Smooth muscle cell (in vitro differentiated cells): Measurements from ENCODE around the gene CROCC2. TPM values are rescaled to one million over a fixed set of nuclear protein-coding genes. Genes with fewer than 3 reads are reported as not detected.

Experiments used
- DNase-seq: peaks from one replicate; lab custom pipeline; 2025; ENCODE audit not compliant: unreplicated experiment; lab: John Stamatoyannopoulos, UW
- H2AFZ ChIP-seq: fragments of 200-600 bp; sonication (generic); 2 replicates; pipeline ENCODE4 v1.6.0; 2016; ENCODE audit warnings: antibody characterized with exemption, low read depth, mild to moderate bottlenecking
- H3F3A ChIP-seq: fragments of 200-600 bp; sonication (generic); 2 replicates; pipeline ENCODE4 v1.6.0; 2017; ENCODE audit warnings: antibody characterized with exemption, low read depth
- H3K27ac ChIP-seq: fragments of 200-600 bp; sonication (generic); 2 replicates; pipeline ENCODE4 v1.5.1; 2016; ENCODE audit warnings: low read depth, mild to moderate bottlenecking
- H3K27me3 ChIP-seq: fragments of 200-600 bp; sonication (generic); 2 replicates; pipeline ENCODE4 v1.6.1; 2016; ENCODE audit warnings: low read depth, mild to moderate bottlenecking
- H3K36me3 ChIP-seq: fragments of 200-600 bp; sonication (generic); 2 replicates; pipeline ENCODE4 v1.5.1; 2016; ENCODE audit warnings: low read depth
- H3K4me1 ChIP-seq: fragments of 200-600 bp; sonication (generic); 2 replicates; pipeline ENCODE4 v1.5.1; 2016; ENCODE audit warnings: low read depth
- H3K4me2 ChIP-seq: fragments of 200-600 bp; sonication (generic); 2 replicates; pipeline ENCODE4 v1.6.0; 2016; ENCODE audit warnings: mild to moderate bottlenecking
- H3K4me3 ChIP-seq: fragments of 200-600 bp; sonication (generic); 2 replicates; pipeline ENCODE4 v1.5.1; 2016; ENCODE audit warnings: mild to moderate bottlenecking
- H3K79me2 ChIP-seq: fragments of 200-600 bp; sonication (generic); 2 replicates; pipeline ENCODE4 v1.6.0; 2016; ENCODE audit warnings: low read depth, mild to moderate bottlenecking
- H3K9ac ChIP-seq: fragments of 200-600 bp; sonication (generic); 2 replicates; pipeline ENCODE4 v1.6.0; 2016; ENCODE audit warnings: low read depth
- H3K9me3 ChIP-seq: fragments of 200-600 bp; sonication (generic); replicated peaks from 2 replicates; pipeline ENCODE4 v1.5.1; 2016; ENCODE audit warnings: low read depth
- H4K20me1 ChIP-seq: fragments of 200-600 bp; sonication (generic); 2 replicates; pipeline ENCODE4 v1.6.0; 2016; ENCODE audit warnings: low read depth
- WGBS: methylation state at CpG from one replicate; pipeline ENCODE4 v1.1.7; 2016; ENCODE audit warnings: low lambda C conversion rate; 5-methylcytosine and 5-hydroxymethylcytosine counted together
- polyA plus RNA-seq: library from polyadenylated mRNA; unstranded; fragments of >200 nt; fragmentation: Nextera tagmentation; extraction: Ambion mirVana; gene quantifications from 2 replicates; pipeline ENCODE4 v1.2.1, GENCODE V29; 2016
- total RNA-seq: library from RNA; depleted of rRNA; stranded (reverse); fragments of >200 nt; gene quantifications from 2 replicates; pipeline ENCODE4 v1.2.3, GENCODE V29; 2014
- TF ChIP-seq, protein P1 (sequence below): fragments of 200-600 bp; sonication (generic); IDR thresholded peaks from 2 replicates; pipeline ENCODE4 v1.5.1; 2017; ENCODE audit warnings: borderline replicate concordance, mild to moderate bottlenecking, antibody characterized with exemption; ENCODE audit not compliant: insufficient read depth, poor library complexity, severe bottlenecking

CROCC2 gene
- total and polyA plus RNA-seq, 2 experiments from 2014 or later = not detected

GRCh38 chr2:240919786-240920782 is 13.9 kb downstream of the CROCC2 start:
- no peak overlapping the region for H2AFZ ChIP-seq

GRCh38 chr2:240920783-240921231 is 14.7 kb downstream of the CROCC2 start:
- Histone ChIP-seq H4K20me1 (no peaks in the 10 kb centered on the region), H3K9ac (peak overlapping the region; percentile 57), H3K4me2 (peak overlapping the region; percentile 74), H3K79me2 (no peaks in the 10 kb centered on the region), H3K27ac (peak overlapping the region; percentile 71), H3K4me3 (no peak overlapping the region), H3K9me3 (no peaks in the 10 kb centered on the region), H3F3A (no peaks in the 10 kb centered on the region), H3K4me1 (no peaks in the 10 kb centered on the region), H3K36me3 (no peaks in the 10 kb centered on the region), H3K27me3 (no peaks in the 10 kb centered on the region), H2AFZ (no peak overlapping the region)
- TF ChIP-seq, protein P1, sequence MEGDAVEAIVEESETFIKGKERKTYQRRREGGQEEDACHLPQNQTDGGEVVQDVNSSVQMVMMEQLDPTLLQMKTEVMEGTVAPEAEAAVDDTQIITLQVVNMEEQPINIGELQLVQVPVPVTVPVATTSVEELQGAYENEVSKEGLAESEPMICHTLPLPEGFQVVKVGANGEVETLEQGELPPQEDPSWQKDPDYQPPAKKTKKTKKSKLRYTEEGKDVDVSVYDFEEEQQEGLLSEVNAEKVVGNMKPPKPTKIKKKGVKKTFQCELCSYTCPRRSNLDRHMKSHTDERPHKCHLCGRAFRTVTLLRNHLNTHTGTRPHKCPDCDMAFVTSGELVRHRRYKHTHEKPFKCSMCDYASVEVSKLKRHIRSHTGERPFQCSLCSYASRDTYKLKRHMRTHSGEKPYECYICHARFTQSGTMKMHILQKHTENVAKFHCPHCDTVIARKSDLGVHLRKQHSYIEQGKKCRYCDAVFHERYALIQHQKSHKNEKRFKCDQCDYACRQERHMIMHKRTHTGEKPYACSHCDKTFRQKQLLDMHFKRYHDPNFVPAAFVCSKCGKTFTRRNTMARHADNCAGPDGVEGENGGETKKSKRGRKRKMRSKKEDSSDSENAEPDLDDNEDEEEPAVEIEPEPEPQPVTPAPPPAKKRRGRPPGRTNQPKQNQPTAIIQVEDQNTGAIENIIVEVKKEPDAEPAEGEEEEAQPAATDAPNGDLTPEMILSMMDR = no peak
- 85% methylated on average over 4 of the region's 4 CpGs for WGBS
- DNase-seq = no peak

More at GRCh38 chr2:240919786-240920782, 13.9 kb downstream of the CROCC2 start:
- H3K79me2 ChIP-seq = no peaks in the 10 kb centered on the region
- H3F3A ChIP-seq = no peaks in the 10 kb centered on the region
- no peaks in the 10 kb centered on the region for H3K4me1 ChIP-seq
- H3K27me3 ChIP-seq = no peaks in the 10 kb centered on the region
- H3K36me3 ChIP-seq = no peaks in the 10 kb centered on the region
- no peak overlapping the region for H3K9ac ChIP-seq
- H4K20me1 ChIP-seq = no peaks in the 10 kb centered on the region
- 93% methylated on average over 30 of the region's 31 CpGs for WGBS
- no peak overlapping the region for H3K4me2 ChIP-seq
- H3K27ac ChIP-seq = no peak overlapping the region
- no peak for DNase-seq
- TF ChIP-seq, protein P1 = no peak
- no peak overlapping the region for H3K4me3 ChIP-seq
- no peaks in the 10 kb centered on the region for H3K9me3 ChIP-seq

DNA sequence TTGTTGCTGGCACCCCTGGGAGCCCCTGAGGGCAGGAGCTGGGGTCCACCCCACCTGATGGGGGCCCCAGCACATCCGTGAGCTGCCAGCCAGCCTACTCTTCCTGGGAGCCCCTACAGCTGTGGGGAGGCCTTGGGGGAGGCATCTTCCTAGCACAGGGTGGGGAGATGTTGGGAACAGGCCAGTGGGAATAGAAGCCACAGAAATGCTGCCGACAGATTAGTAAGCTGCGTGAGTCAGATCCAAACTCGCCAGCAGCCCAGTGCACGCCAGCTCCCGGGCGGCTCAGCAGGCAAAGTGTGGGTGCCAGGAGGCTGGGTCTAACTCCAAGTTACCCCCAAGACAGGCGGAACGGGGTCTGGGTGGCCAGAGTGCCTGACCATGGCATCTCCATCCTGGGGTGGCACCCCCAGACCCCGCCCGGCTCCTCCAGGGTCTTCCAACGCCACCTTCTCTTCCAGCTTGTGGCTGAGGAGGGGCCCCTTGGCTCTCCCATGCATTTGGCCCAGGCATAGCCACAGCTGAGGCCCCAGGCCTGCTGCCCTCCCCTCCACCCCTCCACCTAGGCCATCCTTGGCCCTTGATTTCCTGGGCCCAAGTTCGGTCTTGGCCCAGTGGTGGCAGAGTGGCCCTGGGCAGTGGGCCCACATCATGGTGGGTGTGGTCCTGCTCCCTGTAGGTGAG is 15.3 kb downstream of the CROCC2 start:
- no peaks in the 10 kb centered on the region for H3K4me1 ChIP-seq
- 44% methylated on average over 13 of the region's 13 CpGs for WGBS
- no peaks in the 10 kb centered on the region for H3K79me2 ChIP-seq
- peak overlapping the region; percentile 57 for H3K9ac ChIP-seq
- H3K4me2 ChIP-seq = peak overlapping the region; percentile 74
- no peaks in the 10 kb centered on the region for H3F3A ChIP-seq
- no peak overlapping the region for H3K4me3 ChIP-seq
- no peaks in the 10 kb centered on the region for H3K9me3 ChIP-seq
- H2AFZ ChIP-seq = no peak overlapping the region
- no peaks in the 10 kb centered on the region for H3K36me3 ChIP-seq
- peak overlapping the region; percentile 71 for H3K27ac ChIP-seq
- no peak for DNase-seq
- H3K27me3 ChIP-seq = no peaks in the 10 kb centered on the region
- H4K20me1 ChIP-seq = no peaks in the 10 kb centered on the region
- TF ChIP-seq, protein P1 = no peak
